Articular chondrocyte of knee joint (primary cell): ENCODE measurements around the gene ZNF304. TPM values are rescaled to one million over a fixed set of nuclear protein-coding genes. Genes with fewer than 3 reads are reported as not detected.

Experiments used
- total RNA-seq: library from RNA; depleted of rRNA; stranded (reverse); fragments of >200 nt; gene quantifications from 2 replicates; pipeline ENCODE4 v1.2.3, GENCODE V29; 2012

ZNF304 gene
- 9.1 and 12.9 TPM in 2 replicates for total RNA-seq

DNA sequence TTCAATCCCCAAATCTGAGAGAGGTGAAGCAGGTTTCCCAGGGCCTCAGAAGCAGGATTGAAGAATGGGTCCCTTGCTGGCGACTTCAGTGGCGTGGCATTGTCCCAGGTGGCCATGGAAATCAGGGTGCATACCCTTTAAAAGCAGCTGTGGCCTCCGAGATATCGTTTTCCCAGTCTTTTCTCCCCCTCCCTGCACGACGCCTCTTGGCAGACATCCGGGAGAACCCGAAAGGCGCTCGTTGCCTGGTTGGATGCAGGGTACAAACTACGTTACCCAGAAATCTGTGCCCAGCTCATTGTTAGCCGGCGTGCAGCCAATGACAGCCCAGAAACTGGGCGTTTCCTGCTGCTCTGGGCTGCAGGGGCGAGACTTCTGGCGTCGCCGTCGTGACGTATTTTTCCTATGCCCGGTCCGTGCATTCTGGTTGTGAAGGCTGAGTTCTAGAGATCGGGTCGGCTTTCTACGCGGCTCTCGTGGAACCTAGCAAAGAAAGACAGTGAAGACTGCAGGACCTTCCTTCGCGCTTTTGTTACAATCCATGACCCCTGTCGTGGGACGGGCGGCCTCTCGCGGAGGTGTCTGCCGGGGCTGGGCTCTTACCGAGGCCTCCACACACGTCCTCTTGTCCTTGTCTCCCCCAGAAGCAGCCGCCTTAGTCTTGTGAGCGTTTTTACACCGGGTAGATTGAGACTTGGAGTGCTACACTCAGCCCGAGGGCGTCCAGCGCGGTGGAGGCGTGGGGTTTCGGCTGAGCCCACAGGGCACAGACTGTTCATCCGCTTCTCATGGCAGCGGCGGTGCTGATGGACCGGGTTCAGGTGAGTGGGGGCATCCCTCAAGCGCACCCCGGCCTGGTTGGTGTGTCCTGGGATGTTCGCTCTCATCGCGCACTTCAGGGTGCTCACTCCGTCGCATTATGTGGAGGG lies at the start of gene ZNF304:
Gene ZNF304 (plus strand): TSS at position 395 of the 929 bp plus-strand sequence. CDS start 394 bp downstream, at position 789.

DNA sequence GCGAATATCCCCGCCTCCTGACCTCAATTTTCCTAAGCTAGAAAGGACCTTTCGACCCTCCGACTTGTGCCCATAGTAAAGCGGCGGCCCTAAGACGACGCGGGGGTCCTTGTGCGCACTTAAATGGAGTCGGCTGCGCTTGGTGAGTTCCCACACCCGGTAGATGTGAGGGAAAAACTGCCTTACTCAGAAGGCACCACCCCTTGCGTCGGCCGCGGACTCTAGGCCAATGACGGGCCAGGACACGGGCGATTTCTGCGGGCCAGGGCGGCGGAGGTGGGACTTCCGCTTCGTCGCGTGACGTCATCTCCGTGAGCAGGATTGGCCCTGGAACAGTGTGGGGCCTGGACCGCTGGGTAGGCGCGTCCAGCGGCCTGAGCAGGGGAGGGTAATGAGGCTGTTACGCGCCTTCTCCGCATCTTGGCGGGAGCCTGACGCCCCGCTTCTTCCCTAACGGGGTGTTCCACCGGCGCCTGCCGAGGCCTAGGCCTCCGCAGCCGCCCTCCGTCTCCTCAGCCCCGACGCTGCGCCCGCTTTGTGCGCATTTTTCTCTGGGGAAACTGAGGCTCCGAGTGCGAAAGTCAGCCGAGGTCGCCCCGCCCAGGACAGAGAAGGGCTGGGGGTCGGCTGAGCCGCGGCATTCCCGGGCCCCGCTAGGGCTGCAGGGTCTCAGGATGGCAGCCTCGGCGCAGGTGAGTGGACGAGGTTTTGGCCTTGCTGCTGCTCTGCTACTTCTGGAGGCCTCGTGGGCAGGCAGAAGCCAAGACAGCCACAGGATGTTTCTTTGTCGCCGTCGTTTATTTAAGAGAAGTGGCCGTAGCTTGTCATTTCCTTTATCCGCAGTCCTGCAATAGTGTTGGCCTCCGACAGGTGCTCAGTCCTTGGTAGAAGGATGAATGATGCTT lies 30.6 kb upstream of the ZNF304 start, which contains the start of gene ZNF543:
Gene ZNF543 (plus strand): TSS at position 293 of the 905 bp plus-strand sequence. CDS start 382 bp downstream, at position 675.

DNA sequence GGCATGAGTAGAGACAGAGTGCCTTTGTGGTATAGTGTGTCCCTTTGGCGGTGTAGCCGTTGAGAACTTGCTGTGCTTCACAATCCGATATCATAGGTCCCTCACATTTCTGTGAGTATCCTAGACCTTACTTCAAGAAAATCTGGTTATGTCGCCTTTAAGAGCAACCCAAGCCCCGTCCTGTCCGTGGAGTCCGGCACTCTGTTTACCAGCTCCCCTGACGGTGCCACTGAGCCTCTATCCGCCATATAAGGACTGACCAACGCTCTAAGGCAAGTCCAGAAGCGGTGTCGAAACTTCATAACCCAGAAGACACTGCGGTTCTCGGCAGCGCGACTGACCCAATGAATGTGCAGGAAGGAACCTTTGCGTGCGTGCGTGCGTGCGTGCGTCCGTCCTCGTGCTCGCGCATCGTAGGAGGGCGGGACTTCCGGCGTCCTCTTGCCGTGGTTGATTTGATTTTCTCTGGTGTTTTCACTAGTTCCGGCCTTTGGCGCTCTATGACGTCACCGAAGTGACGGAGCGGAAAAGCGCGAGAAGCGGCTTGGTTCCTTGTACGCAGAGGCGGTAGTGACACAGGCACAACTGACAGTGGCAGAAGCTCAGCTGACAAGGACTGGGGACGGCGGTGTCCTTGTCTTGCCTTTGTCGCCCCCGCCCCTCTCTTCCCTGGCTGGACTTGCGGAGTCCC lies 12.1 kb downstream of the ZNF304 start, which contains the start of the genes TRAPPC2B and ZNF547:
Gene TRAPPC2B (plus strand): TSS at position 555 of the 691 bp plus-strand sequence. CDS start 1,283 bp downstream, outside the sequence.
Gene ZNF547 (plus strand): TSS at position 555 of the 691 bp plus-strand sequence. CDS start 5,005 bp downstream, outside the sequence.

DNA sequence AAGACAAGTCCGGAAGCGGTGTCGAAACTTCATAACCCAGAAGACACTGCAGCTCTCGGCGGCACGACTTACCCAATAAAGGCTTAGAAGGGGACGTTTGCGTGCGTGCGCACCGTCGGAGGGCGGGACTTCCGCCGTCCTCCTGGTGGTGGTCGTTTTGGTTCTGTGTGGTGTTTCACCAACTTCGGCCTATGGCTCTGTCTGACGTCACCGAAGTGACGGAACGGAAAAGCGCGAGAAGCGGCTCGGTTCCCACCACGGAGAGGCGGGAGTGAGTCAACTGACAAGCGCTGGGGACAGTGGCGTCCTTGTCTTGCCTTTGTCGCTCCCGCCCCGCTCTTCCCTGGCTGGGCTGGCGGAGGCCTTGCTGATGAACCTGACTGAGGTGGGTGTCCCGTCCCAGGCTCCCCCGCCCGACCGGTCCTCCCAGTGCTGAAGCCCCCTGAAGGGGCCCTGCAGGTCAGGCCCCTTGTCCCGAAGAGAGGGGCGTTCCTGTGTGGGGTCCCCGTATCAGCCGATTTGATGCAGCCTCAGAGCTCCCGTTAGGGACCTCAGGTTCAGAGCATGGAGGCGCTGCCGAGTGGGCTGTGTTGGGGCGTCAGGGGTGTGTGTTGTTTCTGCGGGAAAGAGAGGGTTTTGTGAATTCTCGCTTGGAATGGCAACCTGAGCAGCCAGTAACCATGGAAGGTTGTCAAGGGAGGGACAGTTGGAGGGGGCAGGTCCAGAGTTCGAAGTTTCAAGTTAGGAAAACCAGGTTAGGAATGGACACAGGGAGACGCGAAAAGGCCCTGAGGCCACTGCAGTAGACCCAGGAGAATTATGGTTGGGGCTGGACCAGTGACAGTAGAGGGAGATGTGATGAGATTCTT lies 38.9 kb downstream of the ZNF304 start, which contains the start of gene ZNF548:
Gene ZNF548 (plus strand): TSS at position 125 of the 869 bp plus-strand sequence. CDS start 246 bp downstream, at position 371.

Other genes with a start within 250 kb of the ZNF304 start
- gene USP29, start 231.3 kb upstream of the ZNF304 start, total RNA-seq, result not detected in 2 replicates
- not detected in 2 replicates for gene ZIM3, start 206.1 kb upstream of the ZNF304 start, total RNA-seq
- gene DUXA, start 183.8 kb upstream of the ZNF304 start, total RNA-seq, result not detected in 2 replicates
- 19.9 and 29.1 TPM in 2 replicates for gene ZNF264, start 159.8 kb upstream of the ZNF304 start, total RNA-seq
- 0.26 and 0.32 TPM in 2 replicates for gene AURKC, start 120.2 kb upstream of the ZNF304 start, total RNA-seq
- gene ZNF805, start 110.6 kb upstream of the ZNF304 start, total RNA-seq, result 24.6 and 26.7 TPM in 2 replicates
- 69.6 and 86.0 TPM in 2 replicates for gene ZNF460, start 70.8 kb upstream of the ZNF304 start, total RNA-seq
- gene ZNF543, start 30.8 kb upstream of the ZNF304 start, total RNA-seq, result 8.6 and 12.4 TPM in 2 replicates
- gene TRAPPC2B, start 12.3 kb downstream of the ZNF304 start, total RNA-seq, result 8.0 and 12.9 TPM in 2 replicates
- gene ZNF547, start 12.3 kb downstream of the ZNF304 start, total RNA-seq, result 3.5 and 4.6 TPM in 2 replicates
- 20.9 and 23.2 TPM in 2 replicates for gene ZNF548, start 38.6 kb downstream of the ZNF304 start, total RNA-seq
- 13.5 and 15.5 TPM in 2 replicates for gene ZNF17, start 59.9 kb downstream of the ZNF304 start, total RNA-seq
- 6.8 and 7.0 TPM in 2 replicates for gene ZNF749, start 84.1 kb downstream of the ZNF304 start, total RNA-seq
- 1.0 and 1.4 TPM in 2 replicates for gene VN1R1, start 105.9 kb downstream of the ZNF304 start, total RNA-seq
- 18.8 and 21.6 TPM in 2 replicates for gene ZNF772, start 126.3 kb downstream of the ZNF304 start, total RNA-seq
- gene ZNF419, start 136.5 kb downstream of the ZNF304 start, total RNA-seq, result 12.9 and 18.1 TPM in 2 replicates
- 16.7 and 20.9 TPM in 2 replicates for gene ZNF773, start 148.7 kb downstream of the ZNF304 start, total RNA-seq
- 6.4 and 7.8 TPM in 2 replicates for gene ZNF549, start 176.1 kb downstream of the ZNF304 start, total RNA-seq
- 5.7 and 6.9 TPM in 2 replicates for gene ZNF550, start 208.6 kb downstream of the ZNF304 start, total RNA-seq
- 6.4 and 7.7 TPM in 2 replicates for gene ZNF416, start 227.6 kb downstream of the ZNF304 start, total RNA-seq
- gene ZIK1, start 232.9 kb downstream of the ZNF304 start, total RNA-seq, result 5.0 and 7.5 TPM in 2 replicates
- gene ZNF530, start 248.6 kb downstream of the ZNF304 start, total RNA-seq, result 3.8 and 3.9 TPM in 2 replicates